GM18858 (cell line): ENCODE measurements around the gene RASGRF2.

ENCODE experiments used
- ATAC-seq: cut with Tn5 transposase; IDR thresholded peaks from one replicate; pipeline ENCODE4 v1.9.1; 2021; ENCODE audit not compliant: unreplicated experiment

Gene RASGRF2

GRCh38 chr5:80941496-80941895 is 18.7 kb upstream of the RASGRF2 start:
- ATAC-seq: no peak

GRCh38 chr5:80951366-80951765 is 8.8 kb upstream of the RASGRF2 start:
- no peak for ATAC-seq

DNA sequence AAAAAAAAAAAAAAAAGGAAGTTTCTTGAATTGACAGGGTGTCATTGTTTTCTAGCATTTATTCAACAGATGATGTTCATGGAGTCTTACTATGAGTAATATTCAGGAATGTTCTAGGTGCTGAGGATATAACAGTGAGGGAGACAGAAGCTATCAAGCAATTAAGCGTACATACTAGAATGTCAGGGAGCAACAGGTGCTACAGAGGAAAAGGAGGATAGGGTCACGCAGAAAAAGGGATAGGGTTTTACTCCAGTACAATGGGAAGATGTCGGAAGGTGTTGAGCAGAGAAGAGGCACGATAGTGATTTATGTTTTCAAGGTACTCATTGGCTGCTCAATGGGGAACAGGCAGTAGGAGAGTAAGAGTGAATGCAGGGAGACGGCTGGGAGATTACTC is 6.6 kb upstream of the RASGRF2 start:
- ATAC-seq: no peak

GRCh38 chr5:80955082-80955590 is 5.0 kb upstream of the RASGRF2 start:
- ATAC-seq: no peak

DNA sequence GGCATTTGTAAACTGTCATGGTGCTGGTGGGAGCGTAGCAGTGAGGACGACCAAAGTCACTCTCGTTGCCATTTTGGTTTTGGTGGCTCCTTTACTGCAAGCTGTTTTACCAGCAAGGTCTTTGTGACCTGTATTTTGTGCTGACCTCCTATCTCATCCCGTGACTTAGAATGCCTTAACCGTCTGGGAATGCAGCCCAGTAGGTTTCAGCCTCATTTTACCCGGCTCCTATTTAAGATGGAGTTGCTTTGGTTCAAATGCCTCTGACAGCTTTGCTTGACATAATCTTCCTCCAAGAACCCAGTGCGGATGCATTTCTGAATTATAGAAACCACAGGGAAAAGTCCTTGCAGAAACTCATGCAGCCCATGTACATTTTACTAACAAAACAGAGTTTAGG is 3.9 kb upstream of the RASGRF2 start:
- ATAC-seq: no peak

DNA sequence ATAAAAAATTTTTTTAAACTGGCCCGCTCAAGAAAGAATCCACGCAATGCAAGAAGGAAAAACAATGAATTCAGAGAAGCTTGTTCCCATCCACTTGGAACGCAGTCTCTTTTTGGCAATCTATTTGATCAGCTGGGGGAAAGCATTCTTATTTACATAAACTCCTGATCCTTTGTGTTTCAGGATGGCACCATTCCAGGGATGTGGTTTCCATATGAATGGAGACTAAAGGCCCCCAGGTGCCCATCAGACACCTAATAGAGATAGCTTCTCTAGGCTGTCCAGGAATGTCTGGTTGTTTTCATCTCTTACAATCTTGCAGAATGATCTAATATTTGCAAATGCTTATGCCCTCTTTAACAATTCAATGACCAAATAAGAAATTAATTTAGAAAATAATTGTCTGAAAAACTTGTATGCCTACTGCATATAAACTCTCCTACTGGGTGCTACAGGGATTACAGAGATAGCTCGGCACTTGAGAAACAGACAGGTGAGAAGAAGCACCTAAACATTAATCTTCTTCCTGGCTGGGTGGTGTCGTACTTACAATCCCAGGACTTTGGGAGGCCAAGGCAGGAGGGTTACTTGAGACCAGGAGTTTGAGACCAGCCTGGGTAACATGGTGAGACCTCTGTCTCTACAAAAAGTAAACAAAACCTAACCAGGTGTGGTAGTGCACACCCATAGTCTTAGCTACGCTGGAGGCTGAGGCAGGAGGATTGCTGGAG is 3.0 kb upstream of the RASGRF2 start:
- ATAC-seq: no peak

DNA sequence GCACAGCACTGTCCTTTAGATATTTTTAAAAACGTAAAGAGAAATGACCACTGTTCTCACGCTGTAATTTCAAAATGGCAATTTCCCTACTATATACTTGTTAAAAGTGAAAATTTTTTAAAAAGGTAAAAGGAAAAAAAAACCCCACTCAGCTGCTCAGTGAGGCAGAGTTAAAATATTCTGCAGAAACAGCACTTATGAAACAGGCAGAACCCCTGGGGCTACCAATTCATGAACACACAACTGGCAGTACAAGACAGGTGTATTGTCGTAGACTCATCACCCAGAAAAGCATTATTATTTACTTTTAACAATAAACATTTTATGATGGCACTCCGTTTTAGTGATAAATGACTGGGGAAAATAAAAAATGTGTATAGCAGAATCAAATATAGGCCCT is 1.5 kb upstream of the RASGRF2 start:
- ATAC-seq: no peak

GRCh38 chr5:80959138-80959537 is 1.0 kb upstream of the RASGRF2 start:
- no peak for ATAC-seq

GRCh38 chr5:80960531-80961375 is 590 bp downstream of the RASGRF2 start:
- ATAC-seq: no peak

DNA sequence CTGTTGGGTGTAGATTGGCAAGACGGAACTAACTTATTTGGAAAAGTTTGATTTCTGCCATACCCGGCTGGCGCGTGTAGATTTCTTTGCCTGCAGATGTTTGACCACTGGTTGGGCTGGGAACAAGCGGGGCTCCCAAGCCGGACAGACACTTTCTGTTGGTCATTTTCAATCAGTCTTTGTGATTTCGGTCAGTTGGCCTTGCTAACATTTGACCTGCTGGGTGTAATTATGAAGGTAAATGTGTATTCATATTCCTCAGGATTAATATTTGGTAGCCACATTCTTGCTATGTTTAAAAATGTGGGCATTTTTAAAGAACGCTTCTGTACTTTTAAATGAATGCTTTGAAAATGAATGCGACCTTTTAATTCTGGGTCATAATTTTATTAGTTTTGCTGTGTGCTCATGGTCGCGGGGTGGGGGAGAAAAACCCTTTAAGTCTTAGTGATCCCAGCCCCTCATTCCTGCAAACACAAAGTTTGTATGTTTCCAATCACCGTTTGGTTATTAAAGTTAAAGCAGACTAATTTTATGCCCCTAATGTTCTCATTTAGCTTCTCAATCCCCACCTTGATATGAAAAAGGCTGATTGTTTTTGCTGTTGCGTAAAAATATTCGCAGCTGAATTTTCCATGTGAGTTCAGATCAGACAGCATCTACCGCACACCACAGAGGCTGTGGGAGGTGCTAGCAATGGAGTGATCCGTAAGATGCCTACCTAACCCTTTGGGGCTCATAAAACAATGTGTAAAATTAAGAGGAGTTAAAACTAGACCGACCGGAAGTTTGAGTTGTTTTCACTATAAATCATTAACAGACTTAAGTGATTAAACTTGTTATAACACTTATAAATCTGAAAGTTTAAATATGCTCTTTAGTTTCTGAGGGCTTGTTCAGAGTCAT is 1.5 kb downstream of the RASGRF2 start:
- no peak for ATAC-seq

DNA sequence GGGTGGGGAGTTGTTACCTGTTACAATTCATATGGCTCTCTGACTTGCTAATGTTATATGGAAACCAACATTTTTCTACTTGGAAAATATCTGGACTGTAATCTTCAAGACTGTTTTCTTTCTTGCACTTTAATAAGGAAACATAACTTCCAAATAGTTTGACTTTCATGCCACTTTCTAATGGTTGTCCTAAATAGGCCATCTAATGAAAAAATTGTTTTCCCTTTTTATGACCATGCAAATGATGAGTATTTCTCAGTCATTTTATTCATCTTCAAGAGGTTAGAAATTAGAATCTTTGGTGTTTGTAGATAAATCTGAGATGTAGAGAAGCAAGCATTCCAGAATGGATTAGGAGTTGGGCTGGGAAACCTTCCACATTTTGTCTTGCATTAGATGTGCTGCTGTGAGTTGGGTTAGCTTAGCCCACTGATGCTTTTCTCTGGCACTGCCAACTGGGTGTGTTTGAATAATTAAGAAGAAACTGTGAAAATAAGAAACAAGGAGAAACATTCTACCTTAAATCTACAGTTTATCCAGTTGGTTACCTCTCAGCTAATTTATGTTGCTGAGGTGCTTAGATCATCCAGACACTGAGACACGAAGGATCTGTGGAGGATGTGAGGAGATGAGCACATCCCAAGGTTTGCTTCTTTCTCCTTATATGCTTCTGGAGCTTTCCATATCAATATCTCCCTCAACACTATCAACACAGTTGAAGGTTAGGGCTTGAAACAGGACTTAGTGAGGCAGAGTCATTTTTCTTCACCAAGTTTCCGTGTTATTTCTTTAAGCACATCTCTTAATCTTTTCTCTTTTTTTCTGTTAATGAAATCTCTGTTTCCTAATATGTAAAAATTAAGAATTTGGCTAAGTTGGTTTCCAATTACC is 2.7 kb downstream of the RASGRF2 start:
- no peak for ATAC-seq

DNA sequence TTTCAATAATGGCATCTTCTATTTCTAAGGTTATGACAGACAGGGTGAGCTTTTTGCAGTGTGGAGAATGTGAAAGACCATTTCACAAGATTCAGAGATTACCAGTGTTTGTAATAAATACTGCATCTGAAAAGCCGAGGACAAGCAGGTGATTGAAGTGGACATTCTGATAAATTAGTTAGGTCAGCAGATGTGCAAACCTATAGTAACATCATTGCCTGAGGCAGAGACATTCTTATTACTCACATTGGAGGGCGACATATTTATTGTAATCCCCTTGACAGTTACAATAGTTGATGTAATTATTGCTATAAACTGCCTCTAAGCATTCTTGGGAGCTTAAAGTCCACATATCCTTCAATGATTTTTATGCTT is 3.3 kb downstream of the RASGRF2 start:
- no peak for ATAC-seq

- ATAC-seq: no peak
Observed at GRCh38 chr5:80963966-80964481, 3.9 kb downstream of the RASGRF2 start.

GRCh38 chr5:80964491-80964890 is 4.3 kb downstream of the RASGRF2 start:
- ATAC-seq: no peak

GRCh38 chr5:80964919-80965318 is 4.8 kb downstream of the RASGRF2 start:
- no peak for ATAC-seq

DNA sequence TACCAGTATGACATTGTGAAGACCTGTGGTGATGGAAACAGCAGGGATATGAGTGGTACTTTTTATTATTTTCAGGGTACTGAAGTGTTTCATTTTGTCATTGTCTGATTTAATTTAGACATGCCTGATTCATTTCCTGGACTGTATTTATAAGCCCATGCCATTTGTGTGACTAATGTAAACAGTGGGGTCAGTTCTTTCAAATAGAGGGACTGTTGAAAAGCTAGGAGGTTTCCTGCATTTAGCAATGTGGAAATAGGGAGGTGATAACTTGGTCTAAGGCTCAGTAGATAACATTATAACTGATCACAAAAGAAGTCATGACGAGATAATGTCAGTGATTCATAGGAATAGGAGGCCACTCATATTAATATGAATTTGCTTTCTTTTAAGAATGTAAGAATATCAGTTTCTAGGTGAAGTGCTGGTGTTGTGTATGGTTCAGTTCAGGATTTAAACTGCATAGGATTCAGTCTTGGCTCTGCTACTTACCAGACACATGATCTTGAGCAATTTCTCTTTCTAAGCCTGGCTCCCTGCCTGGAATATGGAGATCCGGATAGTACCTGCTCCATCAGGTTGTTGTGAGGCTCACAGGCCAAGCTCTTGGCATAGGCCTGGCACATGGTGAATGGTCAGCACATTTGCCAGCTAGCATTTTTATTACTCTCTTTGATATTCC is 7.5 kb downstream of the RASGRF2 start:
- no peak for ATAC-seq

DNA sequence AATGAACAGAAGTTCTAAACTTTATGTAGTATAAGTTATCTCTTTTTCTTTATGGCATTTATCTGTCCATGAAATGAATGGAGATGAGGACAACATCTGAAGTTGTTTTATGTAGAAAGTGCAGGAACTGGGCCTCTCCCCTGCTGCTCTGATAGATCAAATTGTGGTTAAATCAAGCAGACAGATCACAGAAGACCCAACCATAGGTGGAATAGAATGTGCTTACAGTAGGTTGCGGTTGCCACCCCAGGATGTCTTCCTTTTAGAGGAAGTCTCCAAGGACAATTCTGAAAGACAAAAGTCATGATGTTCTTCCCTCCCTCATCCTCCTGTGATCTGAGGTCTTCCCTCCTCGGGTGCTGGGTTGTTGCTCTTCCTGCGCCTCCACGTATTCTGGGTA is 12.9 kb downstream of the RASGRF2 start:
- no peak for ATAC-seq

DNA sequence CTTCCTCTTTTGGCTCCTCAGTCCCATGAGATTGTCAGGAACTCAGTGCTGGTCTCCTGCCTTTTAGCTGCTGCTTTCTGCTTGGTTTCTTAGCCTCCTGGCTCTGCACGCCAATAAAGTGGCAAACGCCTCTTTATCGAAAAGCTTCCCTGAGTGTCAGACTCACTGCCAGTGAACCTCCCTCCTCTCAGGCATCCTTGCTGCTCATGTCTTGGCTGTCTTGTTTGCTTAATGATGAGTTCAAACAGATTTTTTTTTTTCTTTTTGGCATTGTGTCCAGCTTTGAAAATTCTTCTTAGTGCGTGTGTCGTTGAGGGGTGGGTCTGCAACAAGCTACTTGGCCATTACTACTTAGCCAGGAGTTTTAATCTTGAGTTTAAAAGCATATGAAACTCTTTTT is 14.9 kb downstream of the RASGRF2 start:
- no peak for ATAC-seq

- no peak for ATAC-seq
Observed at GRCh38 chr5:80976985-80977384, 16.8 kb downstream of the RASGRF2 start.
